DND-41 (cell line): ENCODE results near the gene MPP2.

Experiments used
- CTCF ChIP-seq: IDR thresholded peaks from 2 replicates; pipeline ENCODE4 v1.5.1; 2012; ENCODE audit warnings: borderline replicate concordance, low read length, moderate library complexity, mild to moderate bottlenecking; ENCODE audit not compliant: poor library complexity, severe bottlenecking; ENCODE audit errors: extremely low read depth
- EZH2 ChIP-seq: IDR thresholded peaks from 3 replicates; pipeline ENCODE4 v1.6.1; 2012; ENCODE audit warnings: borderline replicate concordance, low read depth, mild to moderate bottlenecking, moderate library complexity, low read length, inconsistent platforms; ENCODE audit not compliant: severe bottlenecking

DNA sequence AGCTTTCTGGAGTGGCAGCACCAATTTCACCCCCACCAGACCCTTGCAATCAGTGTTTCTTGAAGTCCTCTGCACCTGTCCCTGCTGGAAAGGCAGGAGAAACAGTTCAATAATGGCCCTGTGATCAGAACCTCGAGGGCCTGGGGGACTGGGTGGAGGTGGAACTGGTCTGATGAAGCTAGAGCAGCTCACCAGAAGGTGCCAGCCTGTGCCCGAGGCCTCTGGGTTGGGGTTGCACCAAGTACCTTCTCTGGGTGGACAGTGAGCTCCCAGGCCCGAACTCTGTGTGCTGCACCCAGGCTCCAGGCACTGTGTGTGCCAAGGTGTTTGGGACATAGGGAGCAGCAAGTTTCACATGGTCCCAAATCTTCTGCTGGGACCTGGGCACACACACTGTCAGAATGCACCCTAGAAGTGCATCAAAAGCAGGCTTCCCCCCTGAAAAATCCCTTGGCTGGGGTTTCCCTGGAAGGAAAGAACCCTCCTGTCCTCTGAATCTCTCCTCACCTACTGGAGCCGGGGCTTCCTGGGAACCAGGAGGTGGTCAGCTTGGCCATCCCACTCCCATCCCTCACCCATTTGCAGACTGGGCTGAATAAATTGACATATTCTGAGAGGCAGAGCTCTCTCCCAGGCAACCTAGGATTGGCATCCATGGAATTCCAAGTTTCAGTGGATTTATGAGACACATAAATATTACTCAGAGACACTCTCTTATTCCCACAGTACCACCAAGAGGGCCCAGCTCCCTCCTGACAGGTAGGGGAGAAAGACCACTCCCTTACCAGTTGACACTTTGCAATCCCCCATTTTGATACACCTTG, 43.0 kb downstream of the MPP2 start:
- TF ChIP-seq CTCF, result no peak
- no peak for TF ChIP-seq EZH2
